ENCODE results near the gene PRRC2B.

PRRC2B gene

DNA sequence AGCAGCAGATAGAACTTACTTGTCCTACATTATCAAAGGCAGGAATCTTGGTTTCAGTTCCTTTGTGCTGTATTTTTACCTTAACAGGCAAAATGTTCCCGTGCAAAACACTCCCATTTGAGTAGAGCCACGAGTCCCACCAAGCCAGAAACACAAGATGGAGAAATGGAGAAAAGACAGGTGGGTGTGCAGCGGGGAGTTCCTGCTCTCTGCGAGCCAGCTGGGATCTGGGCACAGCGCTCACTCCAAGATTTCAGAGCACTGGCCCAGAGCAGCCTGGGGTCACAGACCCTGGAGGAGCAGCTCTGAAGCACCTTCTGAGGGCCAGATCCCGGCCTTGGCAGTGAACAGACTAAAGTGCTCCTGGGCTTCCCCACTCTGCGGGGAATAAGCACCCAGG, 134.3 kb downstream of the PRRC2B start:
- peak overlapping the region; percentile 62 for H3K4me3 Mint-ChIP-seq
- DNase-seq (ENCODE audit: low spot score), result no peak
- peaks cover 15% of the 10 kb centered on the region for H3K4me1 Mint-ChIP-seq (ENCODE audit: low read depth)
- H3K36me3 Mint-ChIP-seq (ENCODE audit: low read depth), result peaks cover 30% of the 10 kb centered on the region
- H3K27ac Mint-ChIP-seq, result peak overlapping the region; percentile 38
- no peaks in the 10 kb centered on the region for H3K27me3 Mint-ChIP-seq (ENCODE audit: low read depth)
- no peaks in the 10 kb centered on the region for H3K9me3 Mint-ChIP-seq

DNA sequence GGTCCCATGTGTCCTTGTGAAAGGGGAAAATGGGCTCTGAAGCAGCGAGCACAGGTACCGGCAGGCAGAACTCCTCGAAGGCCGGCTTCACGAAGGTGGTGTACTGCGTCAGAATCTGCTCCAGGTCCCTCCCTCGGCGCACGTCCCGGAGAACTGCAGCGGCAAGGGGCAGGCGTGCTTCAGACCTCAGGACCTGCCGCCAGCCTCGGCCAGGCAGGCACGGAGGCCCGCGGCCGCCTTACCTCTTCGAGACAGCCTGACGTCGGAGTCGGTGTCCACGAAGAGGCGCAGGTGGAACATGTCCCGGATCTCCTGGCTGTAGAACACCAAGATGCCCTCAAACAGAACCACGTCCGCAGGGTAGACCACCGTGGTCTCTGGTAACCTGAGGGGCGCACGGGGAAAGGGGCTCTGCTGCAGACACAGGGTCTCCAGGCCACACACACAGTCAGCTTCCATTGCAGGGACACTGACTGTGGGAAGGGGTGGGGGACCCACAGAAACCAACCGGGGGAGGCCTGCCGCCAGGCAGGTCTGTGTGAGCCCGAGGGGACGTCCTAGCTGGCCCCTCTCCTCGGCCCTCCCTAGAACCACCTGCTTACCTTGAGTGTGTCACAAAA, 135.1 kb downstream of the PRRC2B start:
- DNase-seq (ENCODE audit: low spot score), result no peak
- no peak overlapping the region for H3K27ac Mint-ChIP-seq
- H3K4me3 Mint-ChIP-seq, result peak overlapping the region; percentile 62
- H3K4me1 Mint-ChIP-seq (ENCODE audit: low read depth), result peaks cover 15% of the 10 kb centered on the region
- H3K9me3 Mint-ChIP-seq, result no peaks in the 10 kb centered on the region
- H3K36me3 Mint-ChIP-seq (ENCODE audit: low read depth), result peaks cover 30% of the 10 kb centered on the region
- H3K27me3 Mint-ChIP-seq (ENCODE audit: low read depth), result no peaks in the 10 kb centered on the region

DNA sequence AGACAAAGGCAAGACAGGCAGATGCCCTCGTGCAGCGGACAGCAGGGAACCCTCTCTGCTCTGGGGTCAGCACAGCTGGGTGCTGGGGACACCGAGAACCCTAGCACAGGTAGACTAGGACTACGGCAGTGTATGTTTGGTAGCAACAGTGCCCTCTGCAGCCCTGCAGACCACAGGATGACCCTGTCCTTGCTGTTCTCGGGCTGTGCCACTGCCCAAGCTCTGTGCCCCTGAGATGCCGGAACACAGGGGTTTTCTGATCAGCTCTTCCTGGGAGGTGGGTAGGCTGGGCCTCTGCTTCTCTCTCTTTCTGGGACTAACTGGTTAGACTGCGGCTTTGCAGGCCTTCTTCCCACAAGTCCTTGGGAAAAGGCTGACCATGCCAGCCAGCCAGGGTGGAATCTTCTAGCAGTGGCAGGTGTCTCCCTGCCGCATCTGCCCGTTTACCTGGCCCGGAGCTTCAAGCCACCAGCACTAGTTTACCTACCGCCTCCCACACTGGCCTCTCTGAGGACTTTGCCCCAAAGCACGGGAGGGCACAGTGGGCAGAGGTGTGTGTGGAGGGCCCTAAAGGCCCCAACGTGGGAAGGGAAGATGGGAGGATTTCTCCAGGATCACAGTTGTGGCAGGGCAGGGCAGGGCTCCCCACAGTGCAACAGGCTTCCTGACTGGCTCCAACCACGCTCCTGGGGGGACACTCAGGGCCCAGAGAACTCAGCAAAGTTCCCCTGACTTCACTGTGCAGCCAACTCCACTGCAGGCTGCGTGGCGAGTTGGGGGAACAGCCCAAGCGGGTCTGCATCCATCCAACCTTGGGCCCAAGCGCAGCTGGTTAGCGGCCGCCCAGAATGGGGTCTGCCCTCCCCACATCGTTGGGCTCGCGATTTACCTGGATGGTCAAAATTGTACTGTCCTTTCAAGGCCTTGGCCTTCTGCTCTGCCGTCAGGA, 136.0 kb downstream of the PRRC2B start:
- H3K27ac Mint-ChIP-seq, result peak overlapping the region; percentile 67
- H3K36me3 Mint-ChIP-seq (ENCODE audit: low read depth), result peaks cover 24% of the 10 kb centered on the region
- H3K9me3 Mint-ChIP-seq, result no peaks in the 10 kb centered on the region
- H3K27me3 Mint-ChIP-seq (ENCODE audit: low read depth), result no peaks in the 10 kb centered on the region
- peak overlapping the region; percentile 81 for H3K4me3 Mint-ChIP-seq
- peaks cover 21% of the 10 kb centered on the region for H3K4me1 Mint-ChIP-seq (ENCODE audit: low read depth)
- DNase-seq (ENCODE audit: low spot score), result no peak

DNA sequence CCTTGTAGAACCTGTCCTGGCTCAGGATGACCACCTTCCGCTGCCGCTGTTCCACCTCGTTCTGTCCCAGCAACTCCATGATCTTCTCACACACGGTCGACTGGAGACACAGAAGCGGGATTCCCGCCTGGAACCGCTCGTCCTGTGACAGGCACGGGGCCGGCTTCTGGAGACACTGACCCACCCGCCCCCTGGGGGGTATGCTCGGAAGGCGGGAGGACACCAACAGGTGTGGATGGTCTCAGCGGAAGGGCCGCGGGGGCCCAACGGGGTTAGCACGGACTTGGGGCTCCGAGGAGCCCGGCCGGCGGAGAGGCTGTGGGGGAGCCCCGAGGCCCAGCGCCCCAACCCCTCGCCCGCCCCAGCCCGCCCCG, 136.6 kb downstream of the PRRC2B start:
- H3K27me3 Mint-ChIP-seq (ENCODE audit: low read depth), result no peaks in the 10 kb centered on the region
- H3K36me3 Mint-ChIP-seq (ENCODE audit: low read depth), result peaks cover 24% of the 10 kb centered on the region
- H3K27ac Mint-ChIP-seq, result peak overlapping the region; percentile 67
- no peaks in the 10 kb centered on the region for H3K9me3 Mint-ChIP-seq
- H3K4me1 Mint-ChIP-seq (ENCODE audit: low read depth), result peaks cover 22% of the 10 kb centered on the region
- peak; percentile 20 for DNase-seq (ENCODE audit: low spot score)
- H3K4me3 Mint-ChIP-seq, result peak overlapping the region; percentile 81

DNA sequence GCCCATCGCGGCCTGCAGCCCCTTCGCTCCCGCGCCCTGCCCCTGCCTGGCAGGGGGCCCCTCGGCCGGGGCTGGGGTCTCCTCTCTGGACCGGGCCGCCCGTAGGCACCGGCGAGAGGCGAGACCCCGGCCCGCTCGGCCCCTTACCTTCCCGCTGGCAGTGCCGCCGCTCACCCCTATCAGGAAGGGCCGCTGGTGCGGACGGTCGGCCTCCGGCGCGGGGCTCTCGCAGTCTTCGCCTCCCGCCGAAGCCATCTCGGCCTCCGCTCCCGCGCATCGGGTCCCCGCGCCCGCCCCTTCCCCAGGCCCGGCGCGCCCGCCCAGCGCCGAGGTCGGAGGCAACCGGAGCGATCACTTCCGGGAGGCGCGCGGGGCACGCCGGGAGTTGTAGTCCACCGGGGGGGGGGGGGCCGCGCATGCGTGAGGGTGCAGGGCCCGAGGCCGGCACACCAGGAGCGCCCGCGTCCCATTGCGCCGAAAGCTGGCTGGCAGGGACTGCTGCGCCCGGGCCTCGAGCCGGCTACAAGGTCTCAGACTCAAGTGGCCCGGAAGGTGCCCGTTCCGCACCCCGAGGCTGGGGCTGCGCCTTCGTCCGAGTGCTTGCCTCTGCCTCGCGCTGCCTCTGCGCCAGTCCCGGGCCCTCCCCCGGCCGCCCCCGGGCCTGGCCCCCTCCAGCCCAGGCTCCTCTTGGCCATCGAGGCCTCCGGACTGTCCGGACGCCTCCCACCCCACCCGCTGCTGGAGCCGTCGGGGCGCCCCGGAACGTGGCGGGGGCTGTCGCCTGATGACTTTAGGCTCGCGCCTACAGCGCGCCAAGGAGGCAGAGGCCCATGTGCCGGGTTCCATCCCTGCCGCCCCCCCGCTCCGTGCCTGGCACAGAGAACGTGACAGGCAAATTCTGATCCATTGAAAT, 137.3 kb downstream of the PRRC2B start, which contains the start of gene UCK1:
Gene UCK1 (minus strand): TSS at position 344 of the 913 bp plus-strand sequence. CDS start 89 bp downstream, at position 255.
- H3K9me3 Mint-ChIP-seq, result no peaks in the 10 kb centered on the region
- H3K4me1 Mint-ChIP-seq (ENCODE audit: low read depth), result peaks cover 22% of the 10 kb centered on the region
- H3K4me3 Mint-ChIP-seq, result peak within 1 kb of the TSS; percentile 81
- peaks cover 21% of the 10 kb centered on the region for H3K36me3 Mint-ChIP-seq (ENCODE audit: low read depth)
- DNase-seq (ENCODE audit: low spot score), result peak; percentile 73
- peak within 1 kb of the TSS; percentile 67 for H3K27ac Mint-ChIP-seq
- no peaks in the 10 kb centered on the region for H3K27me3 Mint-ChIP-seq (ENCODE audit: low read depth)

DNA sequence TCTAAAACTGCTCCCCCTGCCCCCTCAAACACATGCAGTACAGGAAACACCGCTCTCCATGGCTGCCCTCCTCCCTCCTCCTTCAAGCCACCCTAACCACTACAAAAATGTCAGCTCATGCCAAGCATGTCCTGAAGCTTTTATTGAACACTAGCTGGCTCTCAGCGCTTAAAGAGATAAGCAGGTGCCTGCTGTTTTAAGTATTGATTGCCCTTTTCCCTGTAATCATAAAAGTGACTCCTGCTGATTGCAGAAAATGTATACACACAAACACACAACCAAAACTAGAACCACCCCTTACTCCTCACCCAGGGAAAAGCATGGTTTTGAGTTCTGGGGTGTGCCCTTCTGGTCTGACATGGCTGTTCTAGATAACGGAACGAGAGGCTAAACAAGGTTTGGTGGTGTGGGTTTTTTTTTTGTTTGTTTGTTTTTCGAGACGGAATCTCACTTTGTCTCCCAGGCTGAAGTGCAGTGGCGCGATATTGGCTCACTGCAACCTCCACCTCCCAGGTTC, 140.9 kb downstream of the PRRC2B start:
- Mint-ChIP-seq H3K27ac (peak overlapping the region; percentile 11), H3K27me3 (ENCODE audit: low read depth) (no peaks in the 10 kb centered on the region), H3K4me3 (peak overlapping the region; percentile 14), H3K36me3 (ENCODE audit: low read depth) (no peaks in the 10 kb centered on the region), H3K4me1 (ENCODE audit: low read depth) (peaks cover 17% of the 10 kb centered on the region), H3K9me3 (no peaks in the 10 kb centered on the region)
- no peak for DNase-seq (ENCODE audit: low spot score)

DNA sequence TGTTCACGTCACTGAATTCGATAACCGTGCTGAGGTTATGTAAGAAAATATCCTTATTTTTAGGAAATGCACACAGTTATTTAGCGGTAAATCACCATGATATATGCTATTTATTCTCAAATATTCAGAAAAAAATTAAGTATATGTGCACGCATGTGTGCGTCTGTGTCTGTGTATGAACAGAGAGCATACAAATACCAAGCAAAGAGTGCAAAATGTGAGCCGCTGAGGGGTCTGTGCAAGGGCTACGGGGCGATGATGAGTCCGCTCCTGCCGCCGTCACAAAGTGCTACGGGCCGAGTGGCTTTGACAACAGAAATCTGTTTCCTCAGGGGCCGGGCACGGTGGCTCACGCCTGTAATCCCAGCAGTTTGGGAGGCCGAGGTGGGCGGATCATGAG, 144.1 kb downstream of the PRRC2B start:
- Mint-ChIP-seq H3K4me1 (ENCODE audit: low read depth) (peaks cover 18% of the 10 kb centered on the region), H3K9me3 (peaks cover 4% of the 10 kb centered on the region), H3K27me3 (ENCODE audit: low read depth) (peaks cover 3% of the 10 kb centered on the region), H3K4me3 (no peak overlapping the region), H3K36me3 (ENCODE audit: low read depth) (no peaks in the 10 kb centered on the region), H3K27ac (no peak overlapping the region)
- DNase-seq (ENCODE audit: low spot score), result no peak

DNA sequence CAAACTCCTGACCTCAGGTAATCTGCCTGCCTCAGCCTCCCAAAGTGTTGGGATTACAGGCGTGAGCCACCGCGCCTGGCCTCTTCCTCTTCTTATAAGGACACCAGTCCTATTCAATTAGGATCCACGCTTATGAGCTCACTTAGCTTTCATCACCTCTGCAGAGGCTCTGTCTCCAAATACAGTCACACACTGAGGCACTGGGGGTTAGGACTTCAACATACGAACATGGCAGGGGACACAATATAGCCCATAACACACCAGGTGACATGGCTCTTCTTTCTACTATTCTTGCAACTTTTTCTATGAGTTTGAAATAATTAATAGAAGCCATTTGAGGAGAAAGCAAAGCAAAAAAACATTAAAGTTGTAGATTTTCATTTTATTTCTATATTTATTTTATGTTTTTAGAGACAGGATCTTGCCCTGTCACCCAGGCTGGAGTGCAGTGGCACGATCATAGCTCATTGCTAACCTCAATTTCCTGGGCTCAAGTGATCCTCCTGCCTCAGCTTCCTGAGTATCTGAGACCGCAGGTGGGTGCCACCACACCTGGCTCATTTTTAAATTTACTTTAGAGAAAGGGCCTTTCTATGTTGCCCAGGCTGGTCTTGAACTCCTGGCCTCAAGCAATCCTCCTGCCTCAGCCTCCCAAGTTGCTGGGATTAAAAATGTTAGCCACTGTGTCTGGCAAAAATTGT, 145.5 kb downstream of the PRRC2B start:
- Mint-ChIP-seq H3K36me3 (ENCODE audit: low read depth) (peaks cover 4% of the 10 kb centered on the region), H3K27me3 (ENCODE audit: low read depth) (peaks cover 11% of the 10 kb centered on the region), H3K9me3 (peaks cover 18% of the 10 kb centered on the region), H3K4me3 (no peak overlapping the region), H3K4me1 (ENCODE audit: low read depth) (peaks cover 17% of the 10 kb centered on the region), H3K27ac (no peak overlapping the region)
- DNase-seq (ENCODE audit: low spot score), result no peak

DNA sequence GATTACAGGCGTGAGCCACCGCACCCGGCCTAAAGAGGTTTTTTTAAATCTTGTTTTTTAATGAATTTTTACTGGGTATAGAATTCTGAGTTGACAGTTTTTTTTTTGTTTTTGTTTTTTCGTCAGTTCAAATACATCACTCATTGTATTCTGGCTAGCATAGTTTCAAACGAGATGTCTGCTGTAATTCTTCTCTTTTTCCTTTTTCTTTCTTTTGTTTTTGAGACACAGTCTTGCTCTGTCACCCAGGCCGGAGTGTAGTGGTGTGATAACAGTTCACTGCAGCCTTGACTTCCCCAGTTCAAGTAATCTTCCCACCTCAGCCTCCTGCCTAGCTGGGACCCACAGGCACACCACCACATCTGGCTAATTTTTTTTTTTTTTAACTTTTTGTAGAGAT, 149.3 kb downstream of the PRRC2B start:
- H3K27ac Mint-ChIP-seq, result no peak overlapping the region
- peaks cover 20% of the 10 kb centered on the region for H3K9me3 Mint-ChIP-seq
- H3K4me1 Mint-ChIP-seq (ENCODE audit: low read depth), result peaks cover 8% of the 10 kb centered on the region
- peaks cover 42% of the 10 kb centered on the region for H3K27me3 Mint-ChIP-seq (ENCODE audit: low read depth)
- DNase-seq (ENCODE audit: low spot score), result no peak
- no peak overlapping the region for H3K4me3 Mint-ChIP-seq
- H3K36me3 Mint-ChIP-seq (ENCODE audit: low read depth), result peaks cover 4% of the 10 kb centered on the region

DNA sequence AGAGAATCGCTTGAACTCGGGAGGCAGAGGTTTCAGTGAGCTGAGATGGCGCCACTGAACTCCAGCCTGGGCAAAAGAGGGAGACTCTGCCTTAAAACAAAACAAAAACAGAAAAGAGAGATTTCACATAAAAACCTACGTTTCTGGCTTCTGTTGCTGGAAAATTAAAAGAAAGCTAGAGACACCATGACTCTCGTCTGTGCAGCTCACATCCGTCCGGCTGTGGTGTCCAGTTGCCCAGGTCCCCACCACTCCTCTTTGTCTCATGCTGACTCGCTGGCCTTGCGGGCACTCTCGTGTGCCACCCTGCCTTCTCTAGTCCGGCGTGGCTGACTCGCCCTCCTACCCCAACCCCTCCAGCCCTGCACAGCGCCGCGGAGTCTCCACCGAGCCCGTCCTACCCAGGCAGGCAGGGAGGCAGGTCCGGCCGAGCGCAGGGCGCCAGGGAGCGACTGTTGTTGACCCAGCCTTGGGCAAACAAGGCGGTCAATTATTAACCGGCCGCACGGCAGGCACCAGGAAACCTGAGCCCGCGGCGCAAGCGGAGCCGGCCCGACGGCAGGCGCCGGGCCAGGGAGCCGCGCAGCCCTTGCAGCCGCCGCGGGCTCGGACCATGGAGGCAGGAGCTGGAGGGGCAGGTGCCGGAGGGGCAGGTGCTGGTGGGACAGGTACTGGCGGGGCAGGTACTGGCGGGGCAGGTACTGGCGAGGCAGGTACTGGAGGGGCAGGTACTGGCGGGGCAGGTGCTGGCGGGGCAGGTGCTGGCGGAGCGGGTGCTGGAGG, 151.3 kb downstream of the PRRC2B start, which contains the start of gene PRRT1B:
Gene PRRT1B (plus strand): TSS at position 521 of the 783 bp plus-strand sequence. CDS start 93 bp downstream, at position 614.
- peak within 1 kb of the TSS; percentile 24 for H3K4me3 Mint-ChIP-seq
- H3K27me3 Mint-ChIP-seq (ENCODE audit: low read depth), result peaks cover 63% of the 10 kb centered on the region

DNA sequence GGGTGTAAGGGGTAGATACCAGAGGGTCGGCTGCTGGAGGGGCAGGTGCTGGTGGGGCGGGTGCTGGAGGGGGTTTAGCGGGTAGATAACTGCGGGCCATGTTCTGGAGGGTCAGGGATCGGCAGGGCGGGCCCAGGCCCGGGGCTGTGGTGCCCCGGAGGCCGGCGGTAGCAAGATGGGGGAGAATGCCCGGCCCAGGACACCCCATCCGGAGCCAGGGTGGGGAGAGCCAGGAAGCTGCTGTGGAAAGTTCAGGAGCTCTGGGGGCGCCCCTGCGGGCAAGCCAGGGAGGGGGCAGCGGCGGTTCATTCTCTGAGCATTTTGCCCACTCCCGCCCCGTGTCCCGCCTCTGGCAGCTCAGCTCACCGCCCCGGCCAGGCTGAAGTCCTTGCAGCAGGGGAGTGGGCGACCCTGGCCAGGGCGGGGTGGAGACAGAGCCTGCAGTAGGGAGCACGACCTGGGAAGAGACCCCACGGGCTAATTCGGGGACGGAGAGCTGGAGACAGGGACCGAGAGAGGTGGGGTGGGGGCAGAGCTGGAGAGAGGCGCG, 152.0 kb downstream of the PRRC2B start:
- Mint-ChIP-seq H3K4me1 (ENCODE audit: low read depth) (no peaks in the 10 kb centered on the region), H3K27me3 (ENCODE audit: low read depth) (peaks cover 67% of the 10 kb centered on the region), H3K27ac (no peak overlapping the region), H3K4me3 (peak overlapping the region; percentile 24), H3K36me3 (ENCODE audit: low read depth) (peaks cover 4% of the 10 kb centered on the region), H3K9me3 (peaks cover 20% of the 10 kb centered on the region)
- no peak for DNase-seq (ENCODE audit: low spot score)

More for the DNA sequence above, 151.3 kb downstream of the PRRC2B start, which contains the start of gene PRRT1B:
- H3K36me3 Mint-ChIP-seq (ENCODE audit: low read depth), result peaks cover 4% of the 10 kb centered on the region
- H3K9me3 Mint-ChIP-seq, result peaks cover 20% of the 10 kb centered on the region
- H3K27ac Mint-ChIP-seq, result no peak within 1 kb of the TSS
- DNase-seq (ENCODE audit: low spot score), result no peak
- peaks cover 3% of the 10 kb centered on the region for H3K4me1 Mint-ChIP-seq (ENCODE audit: low read depth)
